AG09309 (cell line): ENCODE measurements around the gene PTPRA.

Experiments
- DNase-seq: peaks from one replicate; pipeline ENCODE4 v3.0.0-alpha.2; 2010; ENCODE audit warnings: low read depth
- H3K4me3 ChIP-seq: 2 replicates; pipeline ENCODE4 v1.5.1; 2011; ENCODE audit warnings: mild to moderate bottlenecking, low read depth, low read length, moderate library complexity; ENCODE audit not compliant: control insufficient read depth
- TF ChIP-seq, protein P1 (sequence below): IDR thresholded peaks from 2 replicates; pipeline ENCODE4 v1.5.1; 2011; ENCODE audit warnings: mild to moderate bottlenecking, low read depth, low read length, inconsistent platforms; ENCODE audit not compliant: insufficient read depth, control insufficient read depth; ENCODE audit errors: missing control alignments

PTPRA gene

DNA sequence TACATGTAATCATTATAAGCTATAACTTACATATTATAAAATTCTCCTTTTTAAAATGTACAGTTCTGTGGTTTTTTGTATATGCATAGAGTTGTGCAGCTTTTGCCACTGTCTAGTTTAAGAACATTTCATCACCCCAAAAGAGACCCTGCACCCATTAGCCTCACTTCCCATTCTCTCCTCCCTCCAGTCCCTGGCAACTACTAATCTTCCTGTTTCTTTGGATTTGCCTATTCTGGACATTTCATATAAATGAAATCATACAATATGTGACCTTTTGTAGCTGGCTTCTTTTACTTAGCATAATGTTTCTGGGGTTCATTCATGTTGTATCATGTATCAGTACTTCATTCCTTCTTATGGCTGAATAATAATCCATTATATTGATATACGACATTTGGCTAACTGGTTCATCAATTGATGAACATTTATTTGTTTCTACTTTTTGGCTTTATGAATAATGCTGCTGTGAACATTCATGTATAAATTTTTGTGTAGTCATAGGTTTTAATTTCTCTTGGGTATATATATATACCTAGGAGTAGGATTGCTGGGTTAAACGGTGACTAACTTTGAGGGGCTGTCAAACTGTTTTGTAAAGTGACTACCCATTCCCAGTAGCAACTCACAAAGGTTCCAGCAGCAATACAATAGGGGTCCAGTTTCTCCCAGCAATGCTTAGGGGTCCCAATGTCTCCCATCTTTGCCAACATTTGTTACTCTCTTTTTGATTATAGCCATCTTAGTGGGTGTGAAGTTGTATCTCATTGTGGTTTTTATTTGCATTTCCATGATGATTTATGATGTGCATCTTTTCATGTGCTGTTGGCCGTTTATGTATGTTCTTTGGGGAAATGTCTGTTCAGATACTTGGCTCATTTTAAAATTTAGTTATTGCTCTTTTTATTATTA is 10.7 kb downstream of the PTPRA start:
- no peak for DNase-seq
- TF ChIP-seq, protein P1, sequence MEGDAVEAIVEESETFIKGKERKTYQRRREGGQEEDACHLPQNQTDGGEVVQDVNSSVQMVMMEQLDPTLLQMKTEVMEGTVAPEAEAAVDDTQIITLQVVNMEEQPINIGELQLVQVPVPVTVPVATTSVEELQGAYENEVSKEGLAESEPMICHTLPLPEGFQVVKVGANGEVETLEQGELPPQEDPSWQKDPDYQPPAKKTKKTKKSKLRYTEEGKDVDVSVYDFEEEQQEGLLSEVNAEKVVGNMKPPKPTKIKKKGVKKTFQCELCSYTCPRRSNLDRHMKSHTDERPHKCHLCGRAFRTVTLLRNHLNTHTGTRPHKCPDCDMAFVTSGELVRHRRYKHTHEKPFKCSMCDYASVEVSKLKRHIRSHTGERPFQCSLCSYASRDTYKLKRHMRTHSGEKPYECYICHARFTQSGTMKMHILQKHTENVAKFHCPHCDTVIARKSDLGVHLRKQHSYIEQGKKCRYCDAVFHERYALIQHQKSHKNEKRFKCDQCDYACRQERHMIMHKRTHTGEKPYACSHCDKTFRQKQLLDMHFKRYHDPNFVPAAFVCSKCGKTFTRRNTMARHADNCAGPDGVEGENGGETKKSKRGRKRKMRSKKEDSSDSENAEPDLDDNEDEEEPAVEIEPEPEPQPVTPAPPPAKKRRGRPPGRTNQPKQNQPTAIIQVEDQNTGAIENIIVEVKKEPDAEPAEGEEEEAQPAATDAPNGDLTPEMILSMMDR, result no peak
- no peak overlapping the region for H3K4me3 ChIP-seq

DNA sequence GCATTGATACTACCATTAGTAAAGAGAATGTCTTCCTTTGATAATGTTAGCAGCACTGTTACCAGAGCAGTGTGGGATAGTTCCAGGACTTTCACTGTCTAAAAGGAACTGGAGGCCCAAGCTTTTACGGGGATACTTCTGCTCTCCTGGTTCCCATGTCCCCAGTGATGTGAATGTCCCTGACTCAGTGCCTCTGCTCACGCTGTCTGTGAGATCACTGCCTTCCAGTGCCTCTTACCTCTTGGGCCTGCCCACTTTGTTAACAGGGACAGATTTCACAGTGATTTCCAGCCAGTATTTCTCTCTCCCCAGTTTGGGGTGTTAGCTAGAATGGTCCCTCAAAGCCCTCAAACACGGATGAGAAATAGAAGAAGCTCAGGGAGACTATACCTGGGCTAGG is 14.4 kb downstream of the PTPRA start:
- H3K4me3 ChIP-seq, result no peak overlapping the region
- TF ChIP-seq, protein P1, result no peak
- no peak for DNase-seq

DNA sequence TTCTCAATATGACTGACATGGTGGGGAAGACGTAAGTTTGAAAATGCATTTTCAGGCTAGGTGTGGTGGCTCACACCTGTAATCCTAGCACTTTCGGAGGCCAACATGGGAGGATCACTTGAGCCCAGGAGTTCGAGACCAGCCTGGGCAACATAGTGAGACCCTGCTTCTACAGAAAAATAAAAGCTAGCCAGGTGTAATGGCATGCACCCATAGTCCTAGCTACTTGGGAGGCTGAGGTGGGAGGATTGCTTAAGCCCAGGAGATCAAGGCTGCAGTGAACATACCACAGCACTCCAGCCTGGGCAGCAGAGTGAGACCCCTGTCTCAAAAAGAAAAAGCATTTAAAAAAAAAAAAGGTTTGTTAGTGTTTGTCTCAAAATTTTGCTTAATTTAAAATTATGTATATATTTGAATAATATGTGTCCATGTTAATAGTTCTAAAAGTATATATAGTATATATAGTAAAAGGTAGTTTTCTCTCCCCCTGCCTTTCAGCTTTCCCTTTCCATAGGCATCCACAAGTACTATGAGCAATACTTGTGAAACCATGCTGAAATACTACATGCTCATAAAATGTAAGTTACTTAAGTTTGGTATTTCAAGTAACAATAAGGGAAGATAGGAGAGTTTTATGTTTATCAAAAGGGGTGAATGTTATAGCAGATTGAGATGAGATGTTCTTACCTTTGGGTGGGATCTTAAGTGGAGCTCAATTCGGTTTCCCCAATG is 15.1 kb downstream of the PTPRA start:
- no peak for DNase-seq
- TF ChIP-seq, protein P1, result no peak
- no peak overlapping the region for H3K4me3 ChIP-seq

DNA sequence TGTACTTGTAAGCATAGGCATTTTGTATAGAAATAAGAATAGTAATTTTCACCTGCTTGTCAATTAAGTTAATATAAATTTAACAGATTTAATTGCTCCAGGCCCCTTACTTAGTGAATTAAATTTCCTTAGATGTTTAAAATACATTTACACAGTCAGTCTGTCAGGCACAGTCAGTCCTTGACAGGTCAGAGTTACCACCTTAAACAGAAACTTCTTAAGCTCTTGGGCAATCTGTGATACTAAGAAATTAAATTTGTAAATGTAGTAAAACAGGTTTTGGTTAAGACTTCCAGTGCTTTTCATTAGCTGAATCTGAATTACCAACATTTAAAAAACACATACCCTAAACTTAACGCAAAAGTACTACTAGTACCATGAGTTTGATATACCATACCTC is 15.9 kb downstream of the PTPRA start:
- H3K4me3 ChIP-seq, result no peak overlapping the region
- TF ChIP-seq, protein P1, result no peak
- DNase-seq, result no peak

DNA sequence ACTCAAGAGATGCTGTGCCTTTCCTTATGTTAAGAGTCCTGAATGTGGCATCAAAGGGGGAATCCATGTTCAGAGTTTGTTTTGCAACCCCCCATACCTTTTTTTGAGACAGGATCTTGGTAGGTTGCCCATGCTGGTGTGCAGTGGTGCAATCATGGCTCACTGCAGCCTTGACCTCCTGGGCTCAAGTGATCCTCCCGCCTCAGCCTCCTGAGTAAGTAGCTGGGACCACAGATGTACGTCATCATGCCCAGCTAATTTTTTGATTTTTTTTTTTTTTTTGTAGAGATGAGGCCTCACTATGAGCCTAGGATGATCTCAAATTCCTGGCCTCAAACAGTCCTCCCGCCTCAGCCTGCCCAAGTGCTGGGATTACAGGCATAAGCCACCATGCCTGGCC is 16.5 kb downstream of the PTPRA start:
- no peak overlapping the region for H3K4me3 ChIP-seq
- TF ChIP-seq, protein P1, result no peak
- no peak for DNase-seq

DNA sequence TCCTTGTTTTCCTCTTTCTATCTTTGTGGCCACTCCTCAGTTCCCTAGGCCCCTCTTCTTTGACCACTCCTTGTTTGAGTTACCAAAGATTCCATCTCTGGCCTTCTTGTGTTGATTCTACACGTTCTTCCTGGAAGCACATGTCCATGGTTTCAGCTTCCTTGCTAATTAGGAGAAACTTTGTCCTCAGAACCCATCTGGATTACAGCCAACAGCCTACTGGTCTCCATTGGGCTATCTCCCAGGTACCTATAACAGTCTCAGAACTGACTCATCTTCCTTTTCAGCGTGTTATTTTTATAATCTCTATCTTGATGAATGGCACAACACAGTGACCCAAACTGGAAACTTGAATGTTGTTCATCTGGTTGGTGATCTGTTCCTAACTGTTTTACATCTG is 17.5 kb downstream of the PTPRA start:
- TF ChIP-seq, protein P1, result no peak
- H3K4me3 ChIP-seq, result no peak overlapping the region
- no peak for DNase-seq
